Measurements from ENCODE around the gene LIPM.

Gene LIPM, protein sequence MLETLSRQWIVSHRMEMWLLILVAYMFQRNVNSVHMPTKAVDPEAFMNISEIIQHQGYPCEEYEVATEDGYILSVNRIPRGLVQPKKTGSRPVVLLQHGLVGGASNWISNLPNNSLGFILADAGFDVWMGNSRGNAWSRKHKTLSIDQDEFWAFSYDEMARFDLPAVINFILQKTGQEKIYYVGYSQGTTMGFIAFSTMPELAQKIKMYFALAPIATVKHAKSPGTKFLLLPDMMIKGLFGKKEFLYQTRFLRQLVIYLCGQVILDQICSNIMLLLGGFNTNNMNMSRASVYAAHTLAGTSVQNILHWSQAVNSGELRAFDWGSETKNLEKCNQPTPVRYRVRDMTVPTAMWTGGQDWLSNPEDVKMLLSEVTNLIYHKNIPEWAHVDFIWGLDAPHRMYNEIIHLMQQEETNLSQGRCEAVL

DNA sequence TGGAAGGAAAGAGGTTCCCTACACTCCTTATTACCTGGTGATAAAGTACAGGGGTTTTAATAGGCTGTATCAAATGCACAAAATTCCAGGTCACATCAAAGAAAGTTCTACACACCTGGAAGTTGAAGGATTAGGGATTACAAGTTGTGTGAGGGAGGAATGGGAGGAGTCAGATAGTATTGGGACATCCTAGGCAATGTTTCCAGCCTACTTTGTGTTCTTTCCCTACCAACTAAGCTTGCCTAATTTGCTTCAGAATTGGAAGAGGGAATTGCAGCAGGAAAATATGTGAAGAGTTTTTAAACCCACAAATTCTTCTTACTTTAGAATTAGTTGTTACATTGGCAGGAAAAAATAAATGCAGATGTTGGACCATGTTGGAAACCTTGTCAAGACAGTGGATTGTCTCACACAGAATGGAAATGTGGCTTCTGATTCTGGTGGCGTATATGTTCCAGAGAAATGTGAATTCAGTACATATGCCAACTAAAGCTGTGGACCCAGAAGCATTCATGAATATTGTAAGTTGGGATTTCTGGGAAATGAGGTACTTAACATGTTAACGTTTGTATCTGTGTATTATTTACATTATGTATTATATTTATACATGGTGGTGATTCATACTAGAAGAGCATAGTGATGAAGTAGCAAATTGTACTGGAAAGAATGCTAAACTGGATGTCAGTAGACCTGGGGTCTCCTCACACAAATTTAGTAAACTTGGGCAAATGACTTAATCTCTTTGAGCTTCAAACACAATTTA is at the start of gene LIPM:
Gene LIPM (plus strand): TSS at position 208 of the 763 bp plus-strand sequence. CDS start 167 bp downstream, at position 375.
- DNase-seq (ENCODE audit: low read depth in 2 of 3, low spot score in 2 of 3), result no peak

GRCh38 chr10:88754287-88754686 is 48.2 kb upstream of the LIPM start:
- no peak for DNase-seq (ENCODE audit: low read depth in 2 of 3, low spot score in 2 of 3)

DNA sequence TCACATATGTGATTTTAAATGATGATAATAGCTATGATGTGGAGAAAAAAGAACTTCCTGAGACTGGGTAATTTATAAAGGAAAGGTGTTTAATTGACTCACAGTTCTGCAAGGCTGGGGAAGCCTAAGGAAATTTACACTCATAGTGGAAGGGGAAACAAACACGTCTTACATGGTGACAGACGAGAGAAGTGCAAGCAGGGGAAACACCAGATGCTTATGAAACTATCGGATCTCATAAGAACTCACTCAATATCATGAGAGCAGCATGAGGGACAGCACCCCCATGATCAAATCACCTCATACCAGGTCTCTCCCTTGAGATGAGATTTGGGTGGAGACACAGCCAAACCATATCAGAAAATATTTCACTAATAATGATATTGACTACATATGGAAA is 46.8 kb upstream of the LIPM start:
- DNase-seq (ENCODE audit: low read depth in 2 of 3, low spot score in 2 of 3), result no peak

DNA sequence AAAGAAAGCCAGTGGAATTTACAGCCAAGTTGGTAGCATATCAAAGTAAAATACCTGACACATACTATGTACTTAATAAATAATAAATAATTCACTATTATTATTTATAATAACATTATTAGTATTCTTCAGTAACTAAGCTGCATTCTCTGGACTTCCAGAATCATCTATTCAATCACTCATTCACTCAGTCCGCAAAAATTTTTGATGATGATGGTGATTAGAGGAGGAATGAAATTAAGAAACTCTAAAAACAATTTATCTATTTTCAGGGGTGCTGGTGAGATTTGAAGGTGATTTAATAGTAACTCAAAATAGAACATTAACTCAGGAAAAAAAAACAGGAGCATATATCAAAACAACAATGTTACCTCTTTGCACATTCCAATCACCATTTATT is 45.9 kb upstream of the LIPM start:
- DNase-seq (ENCODE audit: low read depth in 2 of 3, low spot score in 2 of 3), result no peak

GRCh38 chr10:88759366-88760101 is 43.0 kb upstream of the LIPM start, which contains the start of gene LIPN:
TSS of gene LIPN (plus strand) at chr10:88760020. CDS start at chr10:88761406, 1,386 bp downstream.
- DNase-seq (ENCODE audit: low read depth in 2 of 3, low spot score in 2 of 3), result no peak

DNA sequence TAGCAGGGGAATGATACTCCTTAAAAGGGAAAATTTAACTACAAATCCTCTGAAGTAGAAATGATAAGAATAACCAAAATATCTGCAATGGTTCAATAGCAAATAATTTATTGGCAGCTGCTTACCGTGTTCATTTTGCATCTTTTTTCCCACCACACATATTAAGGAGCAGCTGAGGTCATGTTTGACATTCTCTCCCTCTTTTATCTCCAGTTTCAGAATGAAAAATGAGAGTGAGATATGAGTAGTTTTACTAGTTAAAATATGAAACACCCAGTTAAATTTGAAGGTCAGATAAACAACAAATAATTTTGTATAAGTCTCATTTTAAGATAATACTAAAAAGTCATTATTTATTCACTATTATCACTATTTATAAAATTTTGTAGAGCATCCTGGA is 39.6 kb upstream of the LIPM start:
- no peak for DNase-seq (ENCODE audit: low read depth in 2 of 3, low spot score in 2 of 3)

DNA sequence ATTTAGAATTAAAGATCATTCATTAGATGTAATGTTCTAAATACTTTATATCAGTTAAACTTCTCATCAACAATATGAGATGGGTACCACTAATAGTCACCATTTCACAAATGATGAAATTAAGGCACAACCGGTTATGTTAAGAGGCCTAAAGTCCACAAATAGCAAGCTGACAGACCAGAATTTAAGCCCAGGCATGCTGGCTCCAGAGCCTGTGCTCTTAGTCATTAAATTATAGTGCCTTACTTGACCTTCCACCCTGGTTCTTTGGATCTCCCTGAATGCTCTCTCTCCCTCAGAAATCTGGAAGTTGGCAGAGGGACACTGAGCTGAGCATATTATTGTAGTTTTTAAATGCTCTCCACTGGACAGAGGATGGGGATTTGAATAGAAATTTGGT is 39.1 kb upstream of the LIPM start:
- DNase-seq (ENCODE audit: low read depth in 2 of 3, low spot score in 2 of 3), result no peak

DNA sequence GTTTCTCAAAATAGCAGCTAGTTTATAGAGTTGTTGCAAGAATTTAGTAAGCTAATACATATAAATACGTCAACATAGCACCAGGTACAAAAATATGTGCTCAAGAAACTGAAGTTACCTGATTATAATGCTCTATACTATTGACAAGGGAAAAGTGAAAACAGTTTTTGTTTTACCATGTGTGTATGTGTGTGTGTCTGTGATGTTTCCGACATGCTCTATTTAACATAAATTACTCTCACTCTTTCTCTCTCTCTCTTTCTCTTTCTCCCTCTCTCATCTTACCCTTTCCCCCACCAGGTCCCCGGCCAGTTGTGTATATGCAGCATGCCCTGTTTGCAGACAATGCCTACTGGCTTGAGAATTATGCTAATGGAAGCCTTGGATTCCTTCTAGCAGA is 38.4 kb upstream of the LIPM start:
- DNase-seq (ENCODE audit: low read depth in 2 of 3, low spot score in 2 of 3), result no peak

- DNase-seq (ENCODE audit: low read depth in 2 of 3, low spot score in 2 of 3), result no peak
These were observed 36.7 kb upstream of the LIPM start for GRCh38 chr10:88765816-88766215.

GRCh38 chr10:88769384-88769783 is 33.1 kb upstream of the LIPM start:
- DNase-seq (ENCODE audit: low read depth in 2 of 3, low spot score in 2 of 3), result no peak

- no peak for DNase-seq (ENCODE audit: low read depth in 2 of 3, low spot score in 2 of 3)
These were observed 21.3 kb upstream of the LIPM start for GRCh38 chr10:88781206-88781605.

DNA sequence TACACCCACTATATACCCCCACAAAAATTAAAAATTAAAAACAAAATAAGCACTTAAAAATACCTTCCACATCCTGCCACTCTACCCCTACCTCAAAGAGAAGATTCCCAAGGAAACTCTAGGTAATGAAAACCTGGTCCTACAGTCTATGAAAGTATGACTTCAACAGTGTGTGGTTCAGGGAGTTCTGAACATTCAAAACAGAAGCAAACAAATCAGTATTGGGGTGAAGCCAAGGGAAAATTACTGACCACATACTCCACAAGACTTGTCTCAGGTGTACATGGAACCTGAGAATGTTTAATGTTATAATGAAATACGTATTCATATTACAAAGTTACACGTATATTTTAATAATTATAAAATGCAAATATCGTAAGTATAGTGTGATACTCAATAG is 20.3 kb upstream of the LIPM start:
- DNase-seq (ENCODE audit: low read depth in 2 of 3, low spot score in 2 of 3), result no peak

DNA sequence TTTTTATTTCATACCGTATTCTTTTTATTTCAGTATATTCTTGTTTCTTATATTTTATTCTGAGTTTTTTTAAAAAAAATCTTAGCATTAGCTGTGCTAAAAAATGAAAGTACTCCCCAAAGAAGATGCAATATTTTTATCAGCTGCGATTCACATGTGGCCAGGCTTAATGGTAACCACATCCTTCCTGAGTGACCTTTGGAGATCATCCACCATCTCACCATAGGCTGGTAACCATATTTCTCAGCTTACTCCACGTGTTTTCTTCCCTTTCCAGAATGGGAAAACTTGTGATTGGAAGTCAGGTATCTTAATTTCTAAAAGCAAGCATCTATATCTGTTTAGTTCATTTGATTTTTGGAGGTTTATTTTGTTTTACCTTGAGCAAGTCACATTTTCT is 18.8 kb upstream of the LIPM start:
- DNase-seq (ENCODE audit: low read depth in 2 of 3, low spot score in 2 of 3), result no peak

GRCh38 chr10:88786032-88786770 is 16.3 kb upstream of the LIPM start:
- no peak for DNase-seq (ENCODE audit: low read depth in 2 of 3, low spot score in 2 of 3)

DNA sequence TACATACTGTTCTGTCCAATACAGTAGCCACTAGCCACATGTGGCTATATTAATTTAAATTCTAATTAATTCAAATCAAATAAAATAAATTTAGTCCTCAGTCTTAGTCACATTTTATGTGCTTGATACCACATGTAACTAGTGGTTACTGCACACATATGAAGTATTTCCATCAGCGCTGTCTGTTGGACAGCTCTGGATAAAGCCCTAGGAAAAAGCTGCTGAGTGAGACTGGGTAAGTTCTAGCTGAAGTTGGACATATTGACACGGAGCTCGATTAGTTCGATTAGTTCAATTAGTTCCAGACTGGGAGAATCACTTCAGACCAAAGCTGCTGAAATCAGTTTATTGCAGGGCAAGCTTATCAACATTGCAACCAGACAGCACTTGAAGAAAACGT is 15.1 kb upstream of the LIPM start:
- no peak for DNase-seq (ENCODE audit: low read depth in 2 of 3, low spot score in 2 of 3)

GRCh38 chr10:88788924-88789323 is 13.6 kb upstream of the LIPM start:
- DNase-seq (ENCODE audit: low read depth in 2 of 3, low spot score in 2 of 3), result no peak

GRCh38 chr10:88791924-88792323 is 10.6 kb upstream of the LIPM start:
- DNase-seq (ENCODE audit: low read depth in 2 of 3, low spot score in 2 of 3), result no peak

- no peak for DNase-seq (ENCODE audit: low read depth in 2 of 3, low spot score in 2 of 3)
These were observed 9.9 kb upstream of the LIPM start for GRCh38 chr10:88792661-88793060.

DNA sequence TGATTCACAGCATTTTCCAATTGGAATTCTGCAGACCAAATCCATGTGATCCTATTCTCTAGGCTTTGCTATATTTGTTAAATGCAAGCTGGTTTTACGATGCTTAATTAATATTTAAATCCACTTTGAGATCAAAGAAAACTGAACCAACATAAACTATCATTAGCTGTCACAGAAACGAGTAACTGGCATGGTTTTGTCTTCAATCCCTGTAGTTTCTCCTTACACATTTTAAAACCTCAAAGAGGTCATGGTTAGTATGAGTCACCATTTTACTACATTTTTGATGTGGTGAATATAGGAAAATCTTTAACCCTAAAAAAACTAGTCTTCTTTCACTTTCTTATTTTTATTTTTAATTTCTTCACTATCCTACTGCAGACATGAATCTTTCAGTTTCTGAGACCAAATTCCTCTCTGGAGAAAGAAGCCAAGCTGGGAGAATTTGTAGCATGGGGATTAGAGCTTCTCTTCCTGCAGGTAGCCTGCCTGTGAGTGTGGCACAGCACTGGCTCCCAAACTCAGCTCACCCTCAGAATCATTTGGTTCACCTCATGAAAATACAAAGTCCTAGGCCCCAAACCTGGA is 8.7 kb upstream of the LIPM start:
- DNase-seq (ENCODE audit: low read depth in 2 of 3, low spot score in 2 of 3), result no peak

DNA sequence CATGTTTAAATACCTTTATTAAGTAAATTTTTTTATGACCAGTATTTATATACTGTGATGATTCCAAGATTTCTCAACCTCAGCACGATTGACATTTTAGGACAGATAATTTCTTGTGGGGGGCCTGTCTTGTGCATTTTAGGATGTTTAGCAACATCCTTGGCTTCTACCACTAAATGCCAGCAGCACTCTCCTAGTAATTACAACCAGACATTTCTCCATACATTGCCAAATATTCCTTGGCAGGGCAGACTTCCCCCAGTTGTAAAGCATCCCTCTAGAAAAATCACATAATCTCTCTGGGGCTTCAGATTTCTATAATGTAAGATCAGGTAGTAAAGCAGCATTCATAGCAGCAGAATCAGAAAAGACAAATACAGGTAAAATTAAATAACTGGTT is 7.8 kb upstream of the LIPM start:
- no peak for DNase-seq (ENCODE audit: low read depth in 2 of 3, low spot score in 2 of 3)
